ENCODE measurements around the gene WDR88. TPM values are rescaled to one million over a fixed set of nuclear protein-coding genes. Genes with fewer than 3 reads are reported as not detected.
A peak's percentile ranks its signal among the peaks of the same experiment; 100 is the strongest.

WDR88 gene
- total RNA-seq, 1 donor from 2014 or later, result 0.38 TPM

DNA sequence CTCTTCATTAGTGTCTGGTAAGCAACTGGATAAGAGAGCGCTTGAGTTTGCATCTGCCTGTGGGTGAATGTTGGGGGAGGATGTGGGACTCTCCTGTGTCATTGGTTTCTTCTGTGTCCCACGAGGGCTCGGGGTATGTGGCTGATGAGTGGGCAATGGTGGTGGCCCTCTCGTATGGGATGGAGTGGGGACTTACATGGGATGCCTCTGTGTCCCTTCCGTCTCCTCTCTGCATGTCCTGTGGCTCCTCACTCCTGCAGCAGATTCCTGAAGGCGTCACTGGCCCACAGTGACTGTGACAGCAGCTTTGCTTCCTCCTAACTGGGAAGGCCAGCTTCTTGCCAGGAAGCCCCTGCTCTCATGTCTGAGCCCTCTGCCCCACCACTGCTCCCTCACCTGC is 59.6 kb downstream of the WDR88 start:
- intact Hi-C loops (cut with DNase I), result no loop called here
- peak; percentile 28 for DNase-seq

DNA sequence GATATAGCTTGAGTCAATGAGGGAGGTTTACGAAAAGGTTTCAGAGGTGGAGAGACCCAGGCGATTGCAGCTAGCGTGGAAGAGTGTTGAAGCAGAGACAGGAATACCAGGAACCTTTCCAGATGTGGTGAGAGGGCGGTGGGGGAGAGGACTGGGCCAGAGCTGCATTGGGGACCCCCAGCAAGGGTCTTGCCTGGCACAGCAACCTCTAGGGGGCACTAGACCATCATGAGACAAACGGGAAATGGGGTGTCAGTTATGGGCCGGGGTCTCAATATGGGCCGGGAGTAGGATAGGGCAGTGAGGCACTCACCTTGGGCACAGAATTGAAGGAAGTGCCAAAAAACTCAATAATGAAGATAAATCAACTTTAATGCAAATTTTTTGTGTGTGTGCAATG is 60.1 kb downstream of the WDR88 start:
- intact Hi-C loops (cut with DNase I), result no loop called here
- no peak for ATAC-seq (ENCODE audit: poor library complexity)

More for the DNA sequence above, 59.6 kb downstream of the WDR88 start:
- no peak for ATAC-seq (ENCODE audit: poor library complexity)

DNA sequence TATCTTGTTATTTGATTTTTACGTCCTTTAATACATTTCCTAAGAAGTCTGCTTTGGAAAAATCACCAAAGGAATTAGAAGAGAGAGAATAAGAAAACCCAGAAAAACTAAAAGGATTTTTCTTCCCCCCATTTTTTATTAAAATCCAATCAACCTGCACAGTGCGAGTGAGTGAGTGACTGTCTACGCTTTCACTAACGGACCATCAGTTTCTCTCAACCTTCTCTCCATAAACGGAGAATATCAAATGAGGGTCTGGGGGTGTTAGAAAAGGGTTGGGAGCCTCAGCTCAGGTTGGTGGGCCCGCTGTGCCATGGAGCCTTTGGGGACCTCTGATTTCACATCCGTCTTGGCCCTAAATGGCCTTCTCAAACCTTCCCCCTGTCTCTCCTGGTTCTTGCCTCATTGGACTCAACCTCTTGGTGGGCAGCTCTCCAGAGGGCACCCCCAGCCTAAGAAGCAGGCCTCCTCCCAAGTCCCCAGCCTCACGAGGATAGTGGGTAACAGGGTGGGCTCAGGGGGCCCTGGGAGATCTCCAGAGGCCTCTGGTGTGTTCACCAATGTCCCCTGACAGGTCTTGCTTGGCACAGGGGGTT is 61.5 kb downstream of the WDR88 start:
- intact Hi-C loops (cut with DNase I), result no loop called here
- ATAC-seq (ENCODE audit: poor library complexity) (no peak), DNase-seq (peak; percentile 25)

More for the DNA sequence above, 60.1 kb downstream of the WDR88 start:
- no peak for DNase-seq

DNA sequence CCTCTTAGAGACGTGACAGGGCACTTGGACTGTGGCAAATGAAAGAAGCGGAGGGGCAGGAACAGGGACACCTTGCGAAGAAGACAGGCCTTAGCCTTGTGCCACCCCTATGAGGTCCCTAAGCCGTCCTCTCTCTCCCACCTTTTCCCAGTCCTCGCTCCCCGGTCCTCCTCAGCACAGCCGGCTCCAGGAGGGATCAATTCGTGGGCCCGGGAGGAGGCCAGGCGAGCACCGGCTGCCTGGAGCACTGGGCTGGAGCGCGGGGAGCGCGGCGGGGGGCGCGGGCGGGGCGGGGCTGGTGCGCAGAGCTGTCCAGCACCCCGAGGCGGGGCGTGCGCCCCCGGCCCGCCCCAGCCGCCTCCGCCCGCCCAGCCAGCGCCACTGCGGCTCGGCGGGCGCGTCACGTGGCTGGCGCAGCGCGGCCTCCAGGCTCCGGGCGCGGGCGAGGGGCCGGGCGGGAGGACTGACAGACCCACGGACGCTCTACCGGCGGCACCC is 62.0 kb downstream of the WDR88 start, which contains the start of gene LRP3:
TSS of gene LRP3 (plus strand) at position 466 of the 498 bp plus-strand sequence. CDS start 456 bp downstream, outside the sequence.
- peak; percentile 76 for DNase-seq
- intact Hi-C loops (cut with DNase I), result no loop called here
- peak; percentile 85 for ATAC-seq (ENCODE audit: poor library complexity)

DNA sequence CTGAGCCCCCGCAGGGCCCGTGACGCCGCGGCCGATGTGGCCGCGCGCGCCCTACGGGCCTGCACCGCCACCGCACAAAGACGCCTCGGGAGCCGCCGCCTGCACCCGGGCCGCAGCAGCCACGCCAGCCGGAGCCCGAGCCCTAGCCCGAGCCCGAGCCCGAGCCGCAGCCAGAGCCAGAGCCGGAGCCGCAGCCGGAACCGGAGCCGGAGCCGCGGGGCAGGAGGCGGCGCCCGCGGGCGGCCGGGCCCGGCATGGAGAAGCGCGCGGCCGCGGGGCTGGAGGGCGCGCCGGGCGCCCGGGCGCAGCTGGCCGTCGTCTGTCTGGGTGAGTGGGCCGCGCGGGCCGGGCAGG is 62.6 kb downstream of the WDR88 start:
- intact Hi-C loops (cut with DNase I), result no loop called here
- DNase-seq, result peak; percentile 53
- ATAC-seq (ENCODE audit: poor library complexity), result peak; percentile 28

DNA sequence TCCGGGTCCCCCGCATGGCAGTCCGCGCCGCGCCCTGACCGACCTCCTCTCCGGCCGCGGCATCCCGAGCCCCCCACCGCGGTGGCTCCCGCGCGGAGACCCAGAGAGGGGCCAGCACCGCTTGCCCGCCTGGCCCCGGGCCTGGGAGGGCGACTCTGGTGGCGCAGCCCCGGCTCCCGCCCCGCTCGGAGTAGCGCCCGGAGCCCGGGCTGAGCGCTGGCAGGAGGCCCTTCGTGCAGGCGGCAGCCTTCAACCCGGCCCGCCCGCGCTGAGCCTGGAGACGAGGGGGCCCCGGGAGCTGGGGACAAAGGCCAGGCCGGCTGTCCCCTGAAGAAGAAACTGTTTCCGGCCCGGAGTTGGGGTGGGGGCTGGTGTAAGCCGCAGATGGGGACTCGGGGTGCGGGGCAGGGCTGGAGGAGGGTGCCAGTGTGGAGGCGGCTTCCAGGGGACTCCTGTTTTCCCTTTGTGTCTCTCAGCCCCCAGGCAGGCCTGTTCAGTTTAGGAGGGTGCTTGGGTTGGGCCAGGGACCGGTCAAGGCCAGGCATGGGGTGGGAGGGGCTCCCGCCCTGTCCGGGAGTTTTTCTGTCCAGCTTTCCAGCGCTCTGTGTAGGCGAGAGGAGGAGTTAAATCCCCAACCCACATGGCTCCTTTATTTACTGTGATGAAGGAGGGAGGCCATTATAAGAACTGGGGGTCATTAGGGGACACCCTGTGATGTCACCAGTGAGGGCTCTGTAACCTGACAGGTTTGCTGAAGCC is 63.2 kb downstream of the WDR88 start:
- ATAC-seq (ENCODE audit: poor library complexity), result peak; percentile 77
- intact Hi-C loops (cut with DNase I), result no loop called here
- DNase-seq, result peak; percentile 61

DNA sequence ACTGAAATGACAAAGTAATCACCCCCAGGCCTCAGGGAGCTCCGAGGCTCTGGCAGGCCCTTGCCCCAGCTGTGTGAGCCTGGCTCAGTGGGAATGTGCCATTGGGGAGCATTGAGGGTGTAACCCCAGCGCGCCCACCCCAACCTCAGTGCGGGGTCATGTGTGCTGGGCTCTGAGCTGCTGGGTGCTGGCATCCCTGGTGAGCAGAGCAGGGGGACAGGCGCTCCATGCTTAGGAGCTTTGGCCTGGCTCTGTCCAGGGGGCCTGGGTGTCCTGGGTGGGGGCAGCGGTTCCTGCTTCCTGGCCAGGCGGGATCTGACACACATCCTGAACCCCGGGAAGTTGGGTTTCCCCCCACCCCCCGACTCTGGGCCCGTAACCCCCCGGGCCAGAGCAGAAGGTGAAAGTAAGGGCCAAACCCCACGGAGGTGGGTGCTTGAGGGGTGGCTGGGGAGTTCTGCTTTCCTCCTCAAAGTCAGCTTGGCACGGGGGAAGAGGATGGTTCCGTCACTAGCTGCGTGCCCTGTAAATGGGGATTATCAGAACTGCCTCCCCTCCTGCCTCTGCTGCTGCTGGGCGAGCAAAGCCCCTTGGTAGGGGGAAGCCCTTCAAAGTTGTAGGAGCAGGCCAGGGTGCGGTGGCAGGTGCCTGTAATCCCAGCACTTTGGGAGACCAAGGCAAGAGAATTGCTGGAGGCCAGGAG is 63.9 kb downstream of the WDR88 start:
- DNase-seq, result peak; percentile 41
- no peak for ATAC-seq (ENCODE audit: poor library complexity)
- intact Hi-C loops (cut with DNase I), result no loop called here

DNA sequence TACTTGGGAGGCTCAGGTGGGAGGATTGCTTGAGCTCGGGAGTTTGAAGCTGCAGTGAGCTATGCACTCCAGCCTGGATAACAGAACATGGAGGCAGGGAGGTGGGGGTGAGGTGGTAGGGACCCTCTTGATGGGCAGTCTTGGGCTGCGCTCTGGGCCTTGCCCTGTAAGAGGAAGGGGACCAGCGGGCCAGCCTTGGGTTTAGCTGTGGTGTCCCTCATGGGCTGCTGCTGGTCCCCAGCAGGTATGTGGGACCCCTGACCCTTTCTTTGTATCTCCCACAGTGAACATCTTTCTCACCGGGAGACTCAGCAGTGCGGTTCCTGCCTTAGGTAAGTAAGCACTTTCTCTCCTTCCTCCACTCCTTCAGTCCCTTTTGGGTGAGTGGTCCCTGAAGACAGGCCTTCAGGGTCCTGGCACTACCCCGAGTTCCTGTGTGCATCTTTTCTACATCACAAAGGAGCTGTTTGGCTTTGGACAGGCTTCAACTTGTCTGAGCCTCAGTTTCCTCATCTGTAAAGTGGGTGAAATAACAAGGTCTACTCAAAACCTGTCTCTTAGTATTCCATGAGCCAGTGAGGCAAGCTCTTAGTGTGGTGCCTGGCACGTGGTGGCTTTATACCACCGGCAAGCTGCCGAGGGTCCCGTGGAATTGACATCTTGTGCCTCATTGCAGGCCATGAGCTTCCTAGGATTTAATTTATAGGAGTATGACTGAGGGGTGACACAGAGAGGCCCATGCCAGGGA is 64.7 kb downstream of the WDR88 start:
- ATAC-seq (ENCODE audit: poor library complexity), result no peak
- intact Hi-C loops (cut with DNase I), result no loop called here
- no peak for DNase-seq

DNA sequence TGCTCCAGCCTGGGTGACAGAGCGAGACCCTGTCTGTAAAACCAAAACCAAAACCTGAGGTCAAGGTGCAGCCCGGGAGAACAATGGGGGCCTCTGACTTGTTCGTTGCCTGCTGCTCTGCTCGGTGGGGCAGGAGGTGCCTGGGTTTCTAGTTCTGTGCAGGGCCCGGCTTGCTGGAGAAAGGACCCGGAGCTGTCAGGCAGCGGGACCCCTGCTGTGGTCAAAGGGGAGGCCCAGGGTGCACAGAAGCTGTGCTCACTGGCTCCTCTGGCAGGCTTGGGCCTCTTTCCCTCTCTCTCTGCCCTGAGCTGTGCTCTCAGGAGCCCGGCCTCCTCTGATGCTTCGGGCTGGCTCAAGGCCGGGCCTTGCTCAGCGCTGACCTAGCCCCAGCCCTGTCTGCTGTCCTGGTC is 65.7 kb downstream of the WDR88 start:
- DNase-seq, result no peak
- intact Hi-C loops (cut with DNase I), result no loop called here
- no peak for ATAC-seq (ENCODE audit: poor library complexity)

DNA sequence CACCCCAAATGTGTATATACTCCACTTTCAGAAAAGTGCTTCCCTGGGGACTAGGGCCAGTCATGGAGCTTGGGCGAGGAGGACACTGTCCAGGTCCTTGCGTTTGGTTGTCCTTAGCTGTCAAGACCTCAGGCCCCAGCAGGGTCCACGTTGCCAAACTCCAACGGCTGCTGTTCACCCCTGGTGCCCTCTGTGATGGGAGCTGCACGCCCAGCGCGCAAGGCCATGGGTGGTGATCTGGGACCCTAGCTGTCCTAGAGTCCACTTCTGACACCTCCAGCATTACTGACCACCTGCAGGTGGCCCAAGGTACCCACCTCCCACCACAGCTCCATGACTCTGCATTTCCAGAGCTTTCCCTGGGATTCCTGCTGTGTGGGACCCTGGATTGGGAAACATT is 66.3 kb downstream of the WDR88 start:
- ATAC-seq (ENCODE audit: poor library complexity) (no peak), DNase-seq (no peak)
- intact Hi-C loops (cut with DNase I), result no loop called here

DNA sequence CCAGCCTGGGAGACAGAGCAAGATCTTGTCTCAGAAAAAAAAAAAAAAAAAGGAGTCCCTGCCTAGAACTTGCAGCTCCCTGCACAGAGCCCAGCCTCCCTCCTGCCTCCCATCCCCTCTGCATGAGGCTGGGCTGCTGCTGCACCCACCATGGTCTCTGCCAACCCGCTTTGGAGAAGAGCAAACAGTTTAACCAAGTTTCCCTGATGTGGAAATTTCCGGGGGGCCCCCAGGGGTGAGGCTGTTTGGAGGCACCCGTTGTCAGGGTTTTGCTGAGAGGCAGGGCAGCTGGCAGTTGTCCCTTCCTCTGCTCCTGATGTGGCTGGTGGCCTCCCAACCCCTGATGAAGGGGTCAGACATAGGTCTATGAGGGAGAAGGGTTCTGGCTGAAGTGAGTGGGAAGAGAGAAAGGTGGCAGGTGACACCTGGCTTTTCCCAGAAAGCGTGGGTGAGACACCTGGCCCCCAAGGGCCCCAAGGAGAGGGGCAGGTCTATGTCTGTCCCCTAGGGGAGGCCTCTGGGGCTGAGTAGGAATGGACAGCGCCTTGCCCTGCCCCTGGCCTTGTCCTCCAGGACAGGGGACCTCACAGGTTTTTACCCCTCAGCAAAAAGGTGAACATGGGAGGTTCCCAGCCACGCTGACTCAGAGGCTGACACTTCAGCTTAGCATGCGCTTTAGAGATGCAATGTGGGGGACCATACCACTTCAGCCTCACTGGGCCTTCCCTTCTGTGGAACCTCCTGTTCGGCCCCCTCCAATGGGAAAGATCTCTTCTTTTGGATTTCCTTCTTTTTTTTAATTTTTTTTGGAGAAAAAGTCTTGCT is 67.7 kb downstream of the WDR88 start:
- intact Hi-C loops (cut with DNase I), result no loop called here
- no peak for ATAC-seq (ENCODE audit: poor library complexity)
- no peak for DNase-seq

DNA sequence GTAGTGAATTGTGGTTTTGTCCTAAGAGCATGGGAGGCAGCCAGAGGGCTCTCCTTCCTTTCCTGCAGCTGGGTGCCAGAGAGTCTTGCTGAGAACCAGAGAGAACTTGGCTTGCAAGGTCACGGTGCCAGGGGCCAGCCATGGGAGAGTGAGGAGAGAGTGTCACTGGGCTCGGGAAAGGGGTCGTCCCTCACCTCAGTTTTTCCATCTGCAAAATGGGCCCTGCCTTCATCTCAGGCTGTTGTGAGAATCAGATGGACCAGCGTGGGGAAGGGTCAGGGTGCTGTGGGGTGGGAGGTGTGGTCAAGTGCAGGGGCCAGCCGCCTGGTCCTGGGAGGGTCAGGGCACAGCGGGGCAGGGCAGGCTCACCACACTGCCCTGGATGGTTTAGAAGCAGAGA is 69.6 kb downstream of the WDR88 start:
- no peak for ATAC-seq (ENCODE audit: poor library complexity)
- DNase-seq, result no peak
- intact Hi-C loops (cut with DNase I), result no loop called here

DNA sequence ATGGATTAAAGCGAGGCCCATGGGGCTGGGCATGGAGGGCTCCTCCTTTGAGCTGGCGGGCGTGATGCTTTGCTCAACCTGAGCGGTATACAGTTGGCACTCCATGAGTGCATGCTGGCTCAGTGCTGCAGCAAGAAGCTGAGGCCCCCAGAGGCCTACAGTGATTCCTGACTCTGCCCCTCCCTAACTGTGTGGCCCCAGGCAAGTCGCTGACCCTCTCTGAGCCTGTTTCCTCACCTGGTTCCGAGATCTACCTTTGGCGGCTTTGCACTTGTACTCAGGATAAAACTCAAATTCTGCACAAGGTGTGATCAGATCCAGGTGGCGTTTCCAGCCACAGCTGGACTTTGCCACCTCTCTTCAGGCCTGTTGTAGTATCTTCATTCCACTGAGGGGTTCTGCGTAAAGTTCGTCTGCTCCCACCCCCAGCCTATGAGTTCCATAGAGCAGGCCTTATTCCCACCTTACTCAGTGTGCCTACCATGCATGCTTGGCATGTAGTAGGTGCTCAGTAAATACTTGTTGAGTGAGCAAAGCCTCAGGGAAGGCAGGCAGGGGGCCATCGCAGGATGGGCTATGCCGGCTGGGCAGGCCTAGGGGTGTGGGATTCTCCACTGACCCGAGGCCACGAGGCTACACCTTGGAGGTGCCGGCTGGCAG is 70.1 kb downstream of the WDR88 start:
- ATAC-seq (ENCODE audit: poor library complexity), result no peak
- DNase-seq, result no peak
- intact Hi-C loops (cut with DNase I), result no loop called here

DNA sequence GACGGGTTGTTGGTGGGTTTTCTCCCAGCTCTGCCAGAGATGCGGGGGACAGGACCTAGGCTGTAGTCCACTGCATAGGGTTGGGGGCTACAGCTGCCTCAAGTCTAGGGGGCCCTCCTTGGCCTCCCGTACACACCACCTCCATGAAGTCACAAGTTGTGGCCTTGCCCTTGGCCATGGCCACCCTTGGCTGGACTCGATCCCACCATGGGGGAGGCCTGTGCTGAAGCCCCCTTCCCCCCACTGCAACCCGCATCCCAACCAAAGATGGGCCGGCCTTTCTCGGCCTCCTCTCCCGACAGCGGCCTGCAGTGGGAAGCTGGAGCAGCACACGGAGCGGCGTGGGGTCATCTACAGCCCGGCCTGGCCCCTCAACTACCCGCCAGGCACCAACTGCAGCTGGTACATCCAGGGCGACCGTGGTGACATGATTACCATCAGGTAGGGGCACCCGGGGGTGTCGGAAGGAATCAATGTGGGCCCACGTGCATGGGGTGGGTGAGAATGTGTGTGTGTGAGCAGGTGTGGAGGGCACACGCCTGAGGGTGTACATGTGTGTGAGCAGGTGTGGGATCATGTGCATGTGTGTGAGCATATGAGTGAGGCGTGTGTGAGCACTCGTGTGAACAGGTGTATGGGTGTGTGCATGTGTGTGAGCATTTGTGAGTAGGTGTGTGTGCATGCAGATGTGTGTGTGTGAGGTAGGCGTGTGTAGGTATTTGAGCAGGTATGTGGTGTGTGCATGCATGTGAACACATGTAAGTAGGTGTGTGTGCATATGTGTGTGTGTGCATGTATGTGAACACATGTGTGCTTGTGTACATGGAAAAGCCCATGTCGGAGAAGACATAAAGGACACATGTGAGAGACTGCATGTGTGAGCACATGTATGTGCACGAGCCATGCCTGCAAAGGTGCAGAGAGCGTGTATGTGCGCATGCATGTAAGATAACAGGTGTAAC is 70.9 kb downstream of the WDR88 start:
- intact Hi-C loops (cut with DNase I), result no loop called here
- ATAC-seq (ENCODE audit: poor library complexity), result no peak
- DNase-seq, result no peak

DNA sequence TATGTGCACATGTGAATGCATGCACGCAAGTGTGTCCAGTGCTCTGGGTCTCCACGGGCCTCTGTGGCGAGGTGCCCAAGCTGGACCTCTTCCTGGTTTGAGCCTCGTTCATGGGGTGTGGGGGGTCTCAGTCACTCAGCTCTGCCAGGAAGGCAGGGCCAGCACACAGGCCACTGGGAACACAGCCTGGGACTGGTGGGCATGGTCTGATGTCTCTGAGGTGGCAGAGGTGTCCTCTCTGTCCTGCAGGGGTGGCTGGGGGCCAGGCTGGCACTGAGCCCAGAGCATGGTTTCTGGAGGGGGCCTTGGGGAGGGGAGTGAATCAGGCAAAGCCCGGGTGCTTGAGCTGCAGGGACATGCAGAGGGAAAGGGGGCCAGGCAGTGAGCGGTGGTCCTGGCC is 71.6 kb downstream of the WDR88 start:
- DNase-seq (peak; percentile 30), ATAC-seq (ENCODE audit: poor library complexity) (no peak)
- intact Hi-C loops (cut with DNase I), result no loop called here

DNA sequence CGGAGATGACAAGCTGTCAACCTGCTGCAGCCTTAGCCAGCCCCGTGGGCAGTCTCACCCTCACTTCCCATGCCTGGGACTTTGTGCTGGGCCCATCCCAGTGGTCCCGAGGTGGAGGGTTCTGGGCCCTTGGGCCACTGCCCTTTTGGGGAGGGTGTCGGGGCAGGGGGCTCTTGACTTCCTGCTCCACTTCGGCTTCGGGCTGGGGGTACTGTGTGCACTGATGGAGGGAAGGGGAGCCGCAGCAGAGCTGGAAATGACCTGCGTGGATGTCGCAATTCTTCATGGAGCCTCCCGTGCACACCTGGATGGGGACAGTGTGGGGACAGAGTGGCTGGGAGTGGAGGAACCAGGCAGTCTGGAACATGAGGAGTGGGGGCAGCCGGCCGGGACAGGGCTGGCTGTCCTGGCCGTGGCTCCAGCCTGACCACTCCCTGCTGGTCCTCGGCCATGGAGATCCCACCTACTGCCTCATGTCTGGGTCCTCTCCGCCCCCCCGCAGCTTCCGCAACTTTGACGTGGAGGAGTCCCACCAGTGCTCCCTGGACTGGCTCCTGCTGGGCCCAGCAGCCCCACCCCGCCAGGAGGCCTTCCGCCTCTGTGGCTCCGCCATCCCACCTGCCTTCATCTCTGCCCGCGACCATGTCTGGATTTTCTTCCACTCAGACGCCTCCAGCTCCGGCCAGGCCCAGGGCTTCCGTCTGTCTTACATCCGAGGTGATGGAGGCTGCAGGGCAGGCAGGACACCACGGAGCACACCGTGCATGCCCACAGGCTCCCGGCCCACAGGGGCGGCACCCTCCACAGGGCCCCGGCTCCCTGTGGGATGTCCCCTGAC is 72.4 kb downstream of the WDR88 start:
- ATAC-seq (ENCODE audit: poor library complexity) (no peak), DNase-seq (peak; percentile 32)
- intact Hi-C loops (cut with DNase I), result no loop called here

Measured in Right ventricle myocardium superior (tissue), 1 donor.